ENCODE results near the gene NECTIN3. TPM values are rescaled to one million over a fixed set of nuclear protein-coding genes. Genes with fewer than 3 reads are reported as not detected.

NECTIN3 gene
- total RNA-seq, 1 experiment from 2014 or later: 53.7 TPM

DNA sequence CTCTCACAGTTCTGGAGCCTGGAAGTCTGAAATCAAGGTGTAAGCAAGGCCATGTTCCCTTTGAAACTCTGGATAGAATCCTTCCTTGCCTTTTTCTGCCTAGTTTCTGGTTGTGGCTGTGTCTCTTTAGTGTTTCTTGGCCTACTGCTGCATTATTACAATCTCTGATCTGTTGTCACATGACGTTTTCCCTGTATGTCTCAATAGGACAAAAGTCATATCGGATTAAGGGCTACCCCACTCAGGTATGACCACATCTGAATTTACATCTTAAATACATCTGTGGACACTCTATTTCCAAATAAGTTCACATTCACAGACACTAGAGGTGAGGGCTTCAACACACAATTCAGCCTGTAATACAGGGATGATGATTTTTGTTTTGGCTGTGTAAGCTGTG, 13.3 kb downstream of the NECTIN3 start:
- TF ChIP-seq, protein P1, sequence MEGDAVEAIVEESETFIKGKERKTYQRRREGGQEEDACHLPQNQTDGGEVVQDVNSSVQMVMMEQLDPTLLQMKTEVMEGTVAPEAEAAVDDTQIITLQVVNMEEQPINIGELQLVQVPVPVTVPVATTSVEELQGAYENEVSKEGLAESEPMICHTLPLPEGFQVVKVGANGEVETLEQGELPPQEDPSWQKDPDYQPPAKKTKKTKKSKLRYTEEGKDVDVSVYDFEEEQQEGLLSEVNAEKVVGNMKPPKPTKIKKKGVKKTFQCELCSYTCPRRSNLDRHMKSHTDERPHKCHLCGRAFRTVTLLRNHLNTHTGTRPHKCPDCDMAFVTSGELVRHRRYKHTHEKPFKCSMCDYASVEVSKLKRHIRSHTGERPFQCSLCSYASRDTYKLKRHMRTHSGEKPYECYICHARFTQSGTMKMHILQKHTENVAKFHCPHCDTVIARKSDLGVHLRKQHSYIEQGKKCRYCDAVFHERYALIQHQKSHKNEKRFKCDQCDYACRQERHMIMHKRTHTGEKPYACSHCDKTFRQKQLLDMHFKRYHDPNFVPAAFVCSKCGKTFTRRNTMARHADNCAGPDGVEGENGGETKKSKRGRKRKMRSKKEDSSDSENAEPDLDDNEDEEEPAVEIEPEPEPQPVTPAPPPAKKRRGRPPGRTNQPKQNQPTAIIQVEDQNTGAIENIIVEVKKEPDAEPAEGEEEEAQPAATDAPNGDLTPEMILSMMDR (conservative IDR thresholded peaks at IDR 0.05): no peak
- Histone ChIP-seq H4K8ac (replicated peaks; ENCODE audit: insufficient read length, low read depth, low read length) (no peak overlapping the region), H3K9ac (ENCODE audit: extremely low read depth, insufficient read length, low read length) (no peak overlapping the region), H2BK15ac (ENCODE audit: low read depth, low read length) (no peak overlapping the region), H3K4me2 (ENCODE audit: insufficient read depth, insufficient read length, low read length) (no peak overlapping the region), H3K79me1 (ENCODE audit: insufficient read depth, low read depth, low read length, poor library complexity, severe bottlenecking) (peaks cover 5% of the 10 kb centered on the region), H2BK20ac (ENCODE audit: low read depth, low read length, poor library complexity, severe bottlenecking) (no peak overlapping the region), H3K4me1 (ENCODE audit: insufficient read depth, low read length) (peaks cover 3% of the 10 kb centered on the region; the same call in 1 of the 2 replicates), H3K27ac (ENCODE audit: insufficient read length, low read depth, low read length) (no peak overlapping the region), H3K79me2 (ENCODE audit: insufficient read depth, low read length) (peaks cover 24% of the 10 kb centered on the region; the same call in 1 of the 2 replicates), H2BK120ac (ENCODE audit: low read depth, low read length, poor library complexity, severe bottlenecking) (no peak overlapping the region), H3T11ph (ENCODE audit: low read length) (no peak overlapping the region), H3K18ac (ENCODE audit: insufficient read length, low read depth, low read length) (no peak overlapping the region), H3K4ac (ENCODE audit: low read depth, low read length) (no peak overlapping the region), H3K9me3 (ENCODE audit: control insufficient read depth, low read depth, low read length) (no peaks in the 10 kb centered on the region), H4K91ac (ENCODE audit: insufficient read length, low read depth, low read length) (no peak overlapping the region), H3K56ac (ENCODE audit: insufficient read length, low read depth, low read length) (no peak overlapping the region), H4K20me1 (ENCODE audit: control insufficient read depth, insufficient read depth, insufficient read length) (no peaks in the 10 kb centered on the region), H2AFZ (ENCODE audit: low read length) (no peak overlapping the region), H2BK5ac (ENCODE audit: insufficient read length, low read length) (no peak overlapping the region), H3K23me2 (ENCODE audit: insufficient read length, low read depth, low read length, poor library complexity, severe bottlenecking) (no peaks in the 10 kb centered on the region), H4K5ac (ENCODE audit: insufficient read length, low read depth, low read length) (no peak overlapping the region), H3K27me3 (ENCODE audit: insufficient read depth, low read length) (no peaks in the 10 kb centered on the region), H3K14ac (ENCODE audit: insufficient read depth, low read length) (no peak overlapping the region), H3K23ac (ENCODE audit: insufficient read length, low read depth, low read length) (no peak overlapping the region), H2BK12ac (ENCODE audit: insufficient read length, low read depth, low read length) (no peak overlapping the region), H2AK5ac (ENCODE audit: insufficient read length, low read length) (no peak overlapping the region)
- DNase-seq: no peak
- peaks cover 0 to 6% (median 0%) of the 10 kb centered on the region in 3 experiments; a peak in 2 of 7 replicates for H3K36me3 Mint-ChIP-seq (ENCODE audit: insufficient read depth in 1 of 3, low read depth in 3 of 3)
- no peak overlapping the region for H3K4me3 Mint-ChIP-seq
- H3K4me1 Mint-ChIP-seq: peaks cover 21 to 22% of the 10 kb centered on the region in 2 experiments
- no peaks in the 10 kb centered on the region for H3K27me3 Mint-ChIP-seq (ENCODE audit: low read depth)
- peaks cover 0 to 3% of the 10 kb centered on the region in 2 experiments; a peak in 1 of 5 replicates for H3K9me3 Mint-ChIP-seq
- no peak overlapping the region for H3K27ac Mint-ChIP-seq
- no CpG with 5 or more reads among the region's 2 CpGs for WGBS (ENCODE audit: extremely low coverage, insufficient read length, low lambda C conversion rate)
